VCaP (cell line): ENCODE results near the gene GPATCH11.
A peak's percentile ranks its signal among the peaks of the same experiment; 100 is the strongest.

Experiments
- H3K27ac ChIP-seq: fragments of 450-650 bp; 2 replicates; pipeline ENCODE4 v1.5.1; 2017
- TF ChIP-seq, protein P1 (sequence below): fragments of 450-650 bp; conservative IDR thresholded peaks from 2 replicates; pipeline ENCODE4 v1.5.1; 2017; ENCODE audit warnings: mild to moderate bottlenecking, moderate library complexity

GPATCH11 gene

DNA sequence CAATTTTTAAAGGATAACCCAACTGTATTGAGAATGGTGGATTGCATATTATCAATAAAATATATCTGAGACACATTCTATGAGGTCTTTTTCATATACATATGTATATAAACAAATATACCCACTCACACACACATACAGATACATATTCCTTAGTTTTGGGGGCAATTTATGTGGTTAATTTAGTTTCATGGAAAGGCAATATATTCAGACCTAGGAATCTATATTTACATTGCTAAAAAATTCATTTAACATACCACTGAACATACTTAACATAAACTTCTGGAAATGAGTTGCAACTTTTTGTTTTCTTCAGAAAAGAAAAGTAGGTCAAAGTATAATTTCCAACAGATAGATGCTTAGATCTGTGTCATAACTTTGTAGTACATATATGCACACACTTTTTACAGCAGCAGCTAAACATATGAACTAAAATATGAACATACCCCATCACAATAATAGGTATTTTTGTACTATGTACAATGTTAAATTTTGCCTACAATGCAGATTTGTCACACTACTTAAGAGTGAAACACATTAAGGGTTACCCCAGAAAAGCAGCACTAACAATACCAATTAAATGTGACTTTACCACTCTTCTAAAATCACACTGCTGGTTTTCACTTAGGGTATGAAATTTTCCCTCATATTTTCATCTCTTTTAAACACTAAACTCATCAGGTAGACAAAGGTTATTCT, 23.2 kb upstream of the GPATCH11 start:
- no peak overlapping the region for H3K27ac ChIP-seq
- TF ChIP-seq, protein P1, sequence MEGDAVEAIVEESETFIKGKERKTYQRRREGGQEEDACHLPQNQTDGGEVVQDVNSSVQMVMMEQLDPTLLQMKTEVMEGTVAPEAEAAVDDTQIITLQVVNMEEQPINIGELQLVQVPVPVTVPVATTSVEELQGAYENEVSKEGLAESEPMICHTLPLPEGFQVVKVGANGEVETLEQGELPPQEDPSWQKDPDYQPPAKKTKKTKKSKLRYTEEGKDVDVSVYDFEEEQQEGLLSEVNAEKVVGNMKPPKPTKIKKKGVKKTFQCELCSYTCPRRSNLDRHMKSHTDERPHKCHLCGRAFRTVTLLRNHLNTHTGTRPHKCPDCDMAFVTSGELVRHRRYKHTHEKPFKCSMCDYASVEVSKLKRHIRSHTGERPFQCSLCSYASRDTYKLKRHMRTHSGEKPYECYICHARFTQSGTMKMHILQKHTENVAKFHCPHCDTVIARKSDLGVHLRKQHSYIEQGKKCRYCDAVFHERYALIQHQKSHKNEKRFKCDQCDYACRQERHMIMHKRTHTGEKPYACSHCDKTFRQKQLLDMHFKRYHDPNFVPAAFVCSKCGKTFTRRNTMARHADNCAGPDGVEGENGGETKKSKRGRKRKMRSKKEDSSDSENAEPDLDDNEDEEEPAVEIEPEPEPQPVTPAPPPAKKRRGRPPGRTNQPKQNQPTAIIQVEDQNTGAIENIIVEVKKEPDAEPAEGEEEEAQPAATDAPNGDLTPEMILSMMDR, result no peak

- TF ChIP-seq, protein P1, result no peak
- no peak overlapping the region for H3K27ac ChIP-seq
These were observed 22.5 kb upstream of the GPATCH11 start for GRCh38 chr2:37061776-37062175.

- H3K27ac ChIP-seq, result no peak overlapping the region
- TF ChIP-seq, protein P1, result no peak
These were observed 15.6 kb upstream of the GPATCH11 start for GRCh38 chr2:37068686-37069085.

- H3K27ac ChIP-seq, result no peak overlapping the region
- TF ChIP-seq, protein P1, result no peak
These were observed 13.4 kb upstream of the GPATCH11 start for GRCh38 chr2:37070931-37071330.

DNA sequence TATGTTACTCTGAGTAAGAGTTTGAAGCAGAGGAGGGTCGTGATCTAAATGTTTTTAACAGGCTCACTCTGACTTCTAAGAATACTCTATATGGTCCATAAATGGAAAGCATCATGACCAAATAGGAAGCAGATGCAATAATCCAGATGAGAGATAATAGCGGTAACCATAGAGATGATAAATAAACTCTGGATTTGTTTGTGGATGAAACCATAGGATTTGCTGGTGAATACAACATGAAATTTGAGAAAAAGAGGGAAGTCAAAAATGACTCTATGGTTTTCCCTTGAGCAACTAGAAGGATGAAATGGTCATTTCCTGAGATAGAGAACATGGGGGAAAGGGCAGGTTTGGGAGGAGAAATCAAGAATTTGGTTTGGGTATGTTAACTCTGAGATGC, 4.1 kb upstream of the GPATCH11 start:
- TF ChIP-seq, protein P1, result no peak
- no peak overlapping the region; the same call in 1 of the 2 replicates for H3K27ac ChIP-seq

DNA sequence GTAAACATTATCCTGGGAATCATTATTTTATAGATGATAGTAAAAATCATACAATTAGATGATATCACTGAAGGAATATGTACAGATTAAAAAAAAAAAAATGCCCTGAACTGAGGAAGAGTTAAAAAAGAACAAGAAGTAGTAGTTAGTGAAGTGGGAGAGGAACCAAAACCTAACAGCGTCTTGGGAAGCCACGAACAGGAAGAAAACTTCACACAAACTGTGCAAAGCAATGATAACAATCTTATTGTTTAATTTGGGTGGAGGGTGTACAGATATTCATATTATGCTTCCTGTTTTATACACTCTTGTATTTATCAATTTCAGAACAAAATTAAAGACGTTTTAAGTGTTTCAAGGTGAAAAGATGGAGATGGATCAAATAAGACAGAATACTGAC, 3.6 kb upstream of the GPATCH11 start:
- TF ChIP-seq, protein P1, result no peak

DNA sequence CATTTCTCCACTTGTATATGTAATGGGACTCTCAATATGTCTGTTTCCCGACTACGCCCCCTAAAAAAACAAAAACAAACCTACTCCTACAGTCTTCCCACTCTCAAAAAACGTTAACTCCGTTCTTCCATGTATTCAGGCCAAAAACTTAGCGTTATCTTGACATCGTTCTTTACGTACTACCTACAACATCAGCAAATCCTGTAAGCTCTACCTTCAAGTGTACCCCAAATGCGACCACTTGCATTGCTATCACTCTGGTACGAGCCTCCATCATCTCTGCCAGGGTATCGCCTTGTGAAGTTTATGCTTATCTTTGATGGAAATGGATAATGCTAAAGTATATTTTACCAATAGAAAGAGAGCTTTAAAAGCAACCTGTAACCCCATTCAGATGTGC, 479 bp downstream of the GPATCH11 start:
- peak overlapping the region; percentile 78 for H3K27ac ChIP-seq
- TF ChIP-seq, protein P1, result no peak

More for the DNA sequence above, 3.6 kb upstream of the GPATCH11 start:
- H3K27ac ChIP-seq, result peak overlapping the region; percentile 18
